GM21381 (cell line): ENCODE measurements around the gene NUDT14.

Experiments
- ATAC-seq: cut with Tn5 transposase; IDR thresholded peaks from one replicate; pipeline ENCODE4 v1.9.1; 2021; ENCODE audit warnings: mild to moderate bottlenecking, moderate library complexity; ENCODE audit not compliant: unreplicated experiment

NUDT14 gene

GRCh38 chr14:105212541-105213300 lies 31.6 kb upstream of the NUDT14 start:
- no peak for ATAC-seq

GRCh38 chr14:105211758-105212089 lies 30.6 kb upstream of the NUDT14 start:
- no peak for ATAC-seq

- ATAC-seq: no peak
Observed at GRCh38 chr14:105211086-105211757, 30.1 kb upstream of the NUDT14 start.

- no peak for ATAC-seq
Observed at GRCh38 chr14:105210266-105211025, 29.3 kb upstream of the NUDT14 start.

GRCh38 chr14:105209646-105210045 lies 28.5 kb upstream of the NUDT14 start:
- ATAC-seq: no peak

GRCh38 chr14:105209091-105209490 lies 28.0 kb upstream of the NUDT14 start:
- ATAC-seq: no peak

GRCh38 chr14:105208738-105209075 lies 27.6 kb upstream of the NUDT14 start:
- no peak for ATAC-seq

GRCh38 chr14:105207996-105208737 lies 27.1 kb upstream of the NUDT14 start:
- no peak for ATAC-seq

GRCh38 chr14:105207460-105207901 lies 26.4 kb upstream of the NUDT14 start:
- no peak for ATAC-seq

GRCh38 chr14:105206873-105207272 lies 25.8 kb upstream of the NUDT14 start:
- no peak for ATAC-seq

- ATAC-seq: no peak
Observed at GRCh38 chr14:105205673-105206208, 24.6 kb upstream of the NUDT14 start.

- ATAC-seq: no peak
Observed at GRCh38 chr14:105204931-105205672, 24.0 kb upstream of the NUDT14 start.

GRCh38 chr14:105204206-105204930 lies 23.3 kb upstream of the NUDT14 start:
- no peak for ATAC-seq

- ATAC-seq: no peak
Observed at GRCh38 chr14:105203701-105204100, 22.6 kb upstream of the NUDT14 start.

GRCh38 chr14:105203057-105203531 lies 22.0 kb upstream of the NUDT14 start:
- ATAC-seq: no peak

GRCh38 chr14:105201925-105202513 lies 20.9 kb upstream of the NUDT14 start:
- no peak for ATAC-seq

- ATAC-seq: no peak
Observed at GRCh38 chr14:105201156-105201924, 20.2 kb upstream of the NUDT14 start.

- ATAC-seq: no peak
Observed at GRCh38 chr14:105200641-105201040, 19.5 kb upstream of the NUDT14 start.
